Ishikawa (cell line): ENCODE results near the gene NDUFV2.

Experiments
- CEBPB ChIP-seq: IDR thresholded peaks from 2 replicates; pipeline ENCODE4 v1.6.1; 2012
- CREB1 ChIP-seq: IDR thresholded peaks from 2 replicates; pipeline ENCODE4 v1.6.1; 2012; ENCODE audit warnings: low read depth
- EGR1 ChIP-seq: IDR thresholded peaks from 2 replicates; pipeline ENCODE4 v1.6.1; 2012
- EP300 ChIP-seq: IDR thresholded peaks from 2 replicates; pipeline ENCODE4 v1.6.1; 2012; ENCODE audit warnings: borderline replicate concordance
- FOXM1 ChIP-seq: IDR thresholded peaks from 2 replicates; pipeline ENCODE4 v1.6.1; 2012; ENCODE audit warnings: low read depth, borderline replicate concordance
- NFIC ChIP-seq: IDR thresholded peaks from 2 replicates; pipeline ENCODE4 v1.6.1; 2012
- RAD21 ChIP-seq: IDR thresholded peaks from 2 replicates; pipeline ENCODE4 v1.6.1; 2012; ENCODE audit warnings: low read depth
- REST ChIP-seq: IDR thresholded peaks from 2 replicates; pipeline ENCODE4 v1.6.1; 2012; ENCODE audit warnings: low read depth, mild to moderate bottlenecking
- TAF1 ChIP-seq: IDR thresholded peaks from 2 replicates; pipeline ENCODE4 v1.6.1; 2012; ENCODE audit warnings: low read depth, mild to moderate bottlenecking
- TCF12 ChIP-seq: IDR thresholded peaks from 2 replicates; pipeline ENCODE4 v1.6.1; 2012; ENCODE audit warnings: low read depth
- TEAD4 ChIP-seq: IDR thresholded peaks from 2 replicates; pipeline ENCODE4 v1.6.1; 2012
- YY1 ChIP-seq: IDR thresholded peaks from 2 replicates; pipeline ENCODE4 v1.6.1; 2012; ENCODE audit warnings: low read depth
- ZBTB7A ChIP-seq: IDR thresholded peaks from 2 replicates; pipeline ENCODE4 v1.6.1; 2012; ENCODE audit warnings: low read depth
- TF ChIP-seq, protein P1 (sequence below): IDR thresholded peaks from 2 replicates; pipeline ENCODE4 v1.6.1; 2012
- TF ChIP-seq, protein P2 (sequence below): IDR thresholded peaks from 2 replicates; pipeline ENCODE4 v1.6.1; 2012

The NDUFV2 gene

GRCh38 chr18:9068346-9068745, 34.2 kb upstream of the NDUFV2 start:
- TF ChIP-seq EGR1 (no peak), REST (no peak), FOXM1 (no peak), TEAD4 (no peak), TAF1 (no peak), EP300 (no peak), NFIC (no peak), ZBTB7A (no peak)
- TF ChIP-seq, protein P1, sequence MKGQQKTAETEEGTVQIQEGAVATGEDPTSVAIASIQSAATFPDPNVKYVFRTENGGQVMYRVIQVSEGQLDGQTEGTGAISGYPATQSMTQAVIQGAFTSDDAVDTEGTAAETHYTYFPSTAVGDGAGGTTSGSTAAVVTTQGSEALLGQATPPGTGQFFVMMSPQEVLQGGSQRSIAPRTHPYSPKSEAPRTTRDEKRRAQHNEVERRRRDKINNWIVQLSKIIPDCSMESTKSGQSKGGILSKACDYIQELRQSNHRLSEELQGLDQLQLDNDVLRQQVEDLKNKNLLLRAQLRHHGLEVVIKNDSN: no peak

DNA sequence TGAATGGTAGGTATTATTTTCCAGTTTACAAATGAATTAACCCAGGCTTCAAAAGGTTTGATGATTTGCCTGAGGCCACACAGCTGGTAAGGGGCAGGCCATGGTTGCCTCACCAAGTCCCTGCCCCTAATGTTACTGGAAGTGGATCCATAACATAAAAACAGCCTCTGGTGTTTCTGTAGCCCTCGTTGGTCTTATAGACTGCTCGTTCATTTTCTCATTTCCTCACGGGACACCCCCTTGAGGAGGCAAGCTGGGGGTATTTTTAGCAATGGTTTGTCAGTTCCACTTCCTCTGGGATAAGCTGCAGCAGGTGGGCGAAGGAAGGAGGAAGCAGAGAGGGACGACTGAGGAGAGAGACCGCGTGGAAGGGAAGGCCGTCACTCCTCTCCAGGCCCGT, 32.9 kb upstream of the NDUFV2 start:
- TF ChIP-seq FOXM1 (no peak), REST (no peak), YY1 (no peak), CEBPB (no peak), ZBTB7A (no peak), EGR1 (no peak), TCF12 (no peak), NFIC (no peak), RAD21 (no peak), TEAD4 (no peak), EP300 (no peak), TAF1 (no peak), CREB1 (no peak)
- TF ChIP-seq, protein P2, sequence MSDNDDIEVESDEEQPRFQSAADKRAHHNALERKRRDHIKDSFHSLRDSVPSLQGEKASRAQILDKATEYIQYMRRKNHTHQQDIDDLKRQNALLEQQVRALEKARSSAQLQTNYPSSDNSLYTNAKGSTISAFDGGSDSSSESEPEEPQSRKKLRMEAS: no peak
- TF ChIP-seq, protein P1: no peak

DNA sequence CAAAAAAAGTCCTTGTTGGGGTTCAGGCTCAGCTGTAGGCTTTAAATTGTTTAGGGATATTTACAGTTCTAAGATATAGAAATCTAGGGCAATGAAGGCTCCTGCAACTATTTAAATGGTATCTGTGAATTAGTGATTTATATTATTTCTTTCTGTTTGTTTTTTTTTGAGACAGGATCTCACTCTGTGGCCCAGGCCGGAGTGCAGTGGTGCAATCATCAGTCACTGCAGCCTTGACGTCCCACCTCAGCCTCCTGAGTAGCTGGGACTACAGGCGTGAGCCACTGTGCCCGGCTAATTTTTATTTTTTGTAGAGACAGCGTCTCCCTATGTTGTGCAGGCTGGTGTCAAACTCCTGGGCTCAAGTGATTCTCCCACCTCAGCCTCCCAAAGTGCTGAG, 32.3 kb upstream of the NDUFV2 start:
- TF ChIP-seq TEAD4 (no peak), YY1 (no peak), RAD21 (no peak), TAF1 (no peak), FOXM1 (no peak), CEBPB (no peak), EP300 (no peak), CREB1 (no peak), EGR1 (no peak)
- TF ChIP-seq, protein P2: no peak
- TF ChIP-seq, protein P1: no peak

DNA sequence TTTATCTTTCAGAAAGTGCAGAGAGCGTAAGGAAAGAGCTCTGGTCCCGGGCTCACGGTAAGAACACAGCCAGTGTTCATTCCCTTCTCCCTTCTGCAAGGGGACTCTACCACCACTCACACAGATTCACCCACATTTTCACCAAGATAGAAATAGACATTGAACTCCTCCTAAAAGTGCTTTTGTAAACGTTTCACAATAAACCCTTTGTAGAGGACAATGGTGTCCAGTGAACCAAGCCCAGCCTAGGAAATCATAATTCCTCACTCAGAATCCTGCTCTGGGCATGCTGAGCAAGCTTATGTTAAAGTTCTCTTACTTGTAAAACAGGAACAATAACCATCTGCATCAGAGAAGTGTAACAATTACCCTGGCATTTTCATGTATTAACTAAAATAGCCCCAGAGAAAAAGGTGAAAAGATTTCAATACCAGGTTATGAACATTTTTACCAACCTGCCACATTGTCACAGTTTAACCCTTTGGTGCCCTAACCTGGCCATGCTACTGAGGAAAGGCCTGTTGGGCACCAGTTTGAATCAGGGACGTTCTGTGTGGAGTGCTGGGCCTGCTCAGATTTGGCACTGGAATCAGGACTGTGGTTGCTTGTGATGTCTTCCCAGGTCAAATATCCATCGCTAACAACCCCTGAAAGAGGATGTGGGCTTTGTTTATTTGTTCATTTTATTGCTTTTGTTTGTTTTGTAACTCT, 22.5 kb upstream of the NDUFV2 start:
- TF ChIP-seq TEAD4: no peak
- no peak for TF ChIP-seq ZBTB7A
- TF ChIP-seq, protein P1: no peak
- no peak for TF ChIP-seq EP300
- no peak for TF ChIP-seq FOXM1
- no peak for TF ChIP-seq NFIC
- TF ChIP-seq CEBPB: no peak
- no peak for TF ChIP-seq YY1
- no peak for TF ChIP-seq EGR1
- TF ChIP-seq, protein P2: no peak
- TF ChIP-seq REST: no peak
- no peak for TF ChIP-seq TAF1
- TF ChIP-seq CREB1: no peak
- TF ChIP-seq RAD21: no peak
- no peak for TF ChIP-seq TCF12
